NCI-H2196 treated with DMSO at 0.1 percent for 48 hours (cell line): ENCODE measurements around the gene HCAR1.
"Not testable (repeated sequence)": the region's sequence is repeated elsewhere in the genome, so short reads cannot be mapped to it uniquely, and the experiment has no call there.

Source experiments
- DNase-seq: peaks from one replicate; lab custom pipeline; 2025; ENCODE audit not compliant: unreplicated experiment; lab: John Stamatoyannopoulos, UW

The HCAR1 gene

DNA sequence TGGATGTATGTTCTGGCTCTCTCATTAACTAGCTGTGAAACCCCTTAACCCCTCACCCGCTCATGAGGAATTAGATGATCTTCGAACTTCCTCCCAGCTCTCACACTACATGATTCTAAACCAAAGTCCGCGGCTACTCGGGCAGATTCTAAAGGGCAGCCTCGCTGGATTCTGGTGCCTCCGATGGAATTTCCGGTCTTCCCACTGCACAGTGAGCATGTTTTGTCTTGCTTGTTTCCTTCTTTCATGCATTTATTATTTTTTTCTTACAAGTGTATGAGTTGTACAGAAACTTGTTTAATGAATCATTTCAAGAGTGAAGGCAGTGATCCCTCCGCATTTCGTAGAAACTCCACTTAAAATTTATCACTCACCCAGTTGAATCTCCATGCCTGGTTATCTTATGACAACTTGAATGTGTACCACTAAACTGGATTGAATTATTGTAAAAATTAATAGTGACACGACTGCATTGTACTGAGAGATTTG is 9.5 kb downstream of the HCAR1 start:
- no peak for DNase-seq

DNA sequence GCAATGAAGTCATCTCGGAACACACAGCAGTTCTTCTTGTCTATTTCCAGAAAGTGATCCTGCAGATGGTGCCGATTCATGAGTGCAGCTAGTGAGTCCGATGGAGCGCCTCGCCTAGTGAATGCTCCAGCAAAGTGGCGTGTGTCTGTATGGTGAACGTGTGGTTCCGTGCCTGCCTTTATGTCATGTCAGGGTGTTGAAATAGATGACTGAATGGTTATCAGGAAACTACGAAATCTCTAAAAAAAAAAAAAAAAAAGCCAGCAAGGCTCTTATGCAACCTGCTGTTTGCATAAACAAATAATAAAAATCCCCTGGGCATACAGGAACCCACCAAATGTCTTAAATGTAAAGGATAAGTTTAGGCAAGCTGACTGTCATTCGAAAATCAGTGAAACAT is 14.0 kb downstream of the HCAR1 start, which contains the start of gene HCAR3:
HCAR3 (minus strand) TSS at position 154 of the 400 bp plus-strand sequence; CDS start at position 80, 74 bp downstream.
- not testable (repeated sequence) for DNase-seq

DNA sequence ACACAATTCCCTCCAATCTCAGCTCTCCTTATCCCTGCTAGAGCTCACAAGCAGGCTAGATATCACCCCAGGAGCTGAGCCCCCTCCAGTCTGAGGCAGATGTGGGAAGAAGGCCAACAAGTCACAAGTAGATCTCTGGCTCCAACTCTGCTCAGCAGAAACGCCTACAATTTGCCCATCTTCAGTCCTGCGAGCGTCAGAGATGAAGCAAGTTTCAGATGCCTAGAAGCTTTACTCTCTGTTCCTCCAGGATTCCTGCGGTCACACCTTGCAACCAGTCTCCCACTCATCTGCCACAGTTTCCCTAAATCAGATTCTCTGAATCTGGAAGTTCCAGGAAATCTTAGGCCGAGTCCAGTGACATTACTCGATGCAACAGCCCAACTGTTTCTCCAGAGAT is 15.4 kb downstream of the HCAR1 start:
- not testable (repeated sequence) for DNase-seq

DNA sequence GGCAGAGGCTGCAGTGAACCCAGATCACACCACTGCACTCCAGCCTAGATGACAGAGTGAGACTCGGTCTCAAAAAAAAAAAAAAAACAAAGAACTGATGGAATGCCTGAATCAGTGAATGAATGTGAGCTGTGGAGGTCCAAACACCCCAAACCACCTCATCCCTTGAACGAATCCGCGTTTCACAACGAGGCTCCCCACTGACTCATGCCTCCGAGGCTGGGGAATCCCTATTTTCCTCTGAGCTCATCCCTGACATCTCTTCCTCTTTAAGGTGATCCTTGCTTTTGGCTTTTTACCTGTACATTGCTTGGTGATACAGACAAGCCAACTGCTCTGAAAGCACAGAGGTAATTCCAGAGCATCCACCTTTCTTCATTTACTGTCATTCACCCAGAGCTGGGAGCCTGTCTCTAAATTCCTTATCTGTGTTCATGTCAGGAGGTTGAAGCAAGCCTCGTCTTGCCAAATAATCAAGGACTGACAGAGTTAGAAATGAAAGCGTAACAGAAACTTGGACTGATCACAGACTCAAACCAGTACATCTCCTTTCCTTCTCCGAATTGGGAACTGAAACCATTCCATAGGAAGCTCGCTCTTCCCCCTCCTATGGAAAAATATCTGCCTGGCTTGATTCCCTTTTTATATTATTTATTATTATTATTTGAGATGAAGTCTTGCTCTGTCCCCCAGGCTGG is 17.0 kb downstream of the HCAR1 start:
- not testable (repeated sequence) for DNase-seq

DNA sequence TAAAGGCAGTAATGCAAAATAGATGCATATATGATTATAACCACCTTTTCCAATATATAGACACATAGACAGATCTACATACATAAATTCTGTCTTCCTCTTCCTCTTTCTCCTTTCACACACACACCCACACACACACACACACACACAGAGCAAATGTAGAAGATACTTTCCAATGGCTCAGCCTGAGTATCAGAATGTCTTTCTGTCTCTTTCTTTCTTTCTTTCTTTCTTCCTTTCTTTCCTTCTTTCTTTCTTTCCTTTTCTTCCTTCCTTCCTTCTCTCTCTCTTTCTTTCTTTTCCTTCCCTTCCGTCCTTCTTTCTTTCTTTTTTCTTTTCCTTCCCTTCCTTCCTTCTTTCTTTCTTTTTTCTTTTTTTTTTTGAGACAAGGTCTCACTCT is 19.4 kb downstream of the HCAR1 start:
- not testable (repeated sequence) for DNase-seq

DNA sequence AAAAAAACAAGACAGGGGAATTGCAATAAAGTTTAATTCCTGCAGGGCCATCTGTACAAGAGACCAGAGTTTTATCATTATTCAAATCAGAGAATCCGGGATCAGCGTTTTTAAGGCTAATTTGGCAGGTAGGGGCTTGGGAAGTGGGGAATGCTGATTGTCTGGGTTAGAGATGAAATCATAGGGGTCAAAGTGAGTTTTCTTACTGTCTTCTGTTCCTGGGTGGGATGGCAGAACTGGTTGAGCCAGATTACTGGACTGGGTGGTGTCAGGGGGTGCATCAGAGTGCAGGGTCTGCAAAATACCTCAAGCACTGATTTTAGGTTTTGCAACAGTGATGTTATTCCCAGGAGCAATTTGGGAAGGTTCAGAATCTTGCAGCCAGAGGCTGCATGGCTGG is 20.3 kb downstream of the HCAR1 start:
- not testable (repeated sequence) for DNase-seq

DNA sequence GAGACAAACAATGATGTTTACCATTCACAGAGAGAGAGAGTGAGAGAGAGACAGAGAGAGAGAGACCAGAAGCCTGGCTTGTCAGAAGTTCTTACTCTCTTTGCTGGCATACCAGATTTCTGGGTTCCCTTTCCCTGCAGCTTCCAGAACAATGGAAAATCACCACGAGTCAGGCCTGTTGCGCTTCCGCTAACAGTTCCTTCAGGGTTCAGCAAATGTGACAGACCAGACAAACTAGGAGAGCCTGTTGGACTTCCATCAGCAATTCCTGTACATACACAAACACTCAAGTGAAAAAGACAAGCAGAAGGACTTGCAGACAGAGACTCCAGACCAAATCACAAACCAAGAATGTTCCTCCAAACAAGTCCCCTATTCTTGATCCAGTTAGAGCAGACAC is 21.4 kb downstream of the HCAR1 start:
- not testable (repeated sequence) for DNase-seq

DNA sequence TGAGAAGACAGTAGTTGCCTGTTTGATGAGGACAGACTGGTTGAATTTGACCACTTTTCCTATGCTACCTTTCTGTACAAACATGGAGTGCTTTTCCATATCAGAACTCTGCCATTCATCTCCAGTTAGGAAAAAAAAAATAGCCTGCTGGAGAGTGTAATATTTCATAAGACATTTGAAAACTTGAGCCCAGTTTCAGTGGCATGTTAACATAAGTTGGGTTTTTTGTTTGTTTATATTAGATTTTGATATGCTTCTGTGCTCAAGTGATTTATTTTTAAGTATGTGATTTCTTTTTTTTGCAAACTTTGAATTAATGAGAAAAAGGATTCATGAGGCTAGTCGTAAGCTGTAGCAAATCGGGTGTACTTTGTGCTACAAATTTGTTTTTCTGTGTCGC is 26.8 kb downstream of the HCAR1 start:
- not testable (repeated sequence) for DNase-seq

DNA sequence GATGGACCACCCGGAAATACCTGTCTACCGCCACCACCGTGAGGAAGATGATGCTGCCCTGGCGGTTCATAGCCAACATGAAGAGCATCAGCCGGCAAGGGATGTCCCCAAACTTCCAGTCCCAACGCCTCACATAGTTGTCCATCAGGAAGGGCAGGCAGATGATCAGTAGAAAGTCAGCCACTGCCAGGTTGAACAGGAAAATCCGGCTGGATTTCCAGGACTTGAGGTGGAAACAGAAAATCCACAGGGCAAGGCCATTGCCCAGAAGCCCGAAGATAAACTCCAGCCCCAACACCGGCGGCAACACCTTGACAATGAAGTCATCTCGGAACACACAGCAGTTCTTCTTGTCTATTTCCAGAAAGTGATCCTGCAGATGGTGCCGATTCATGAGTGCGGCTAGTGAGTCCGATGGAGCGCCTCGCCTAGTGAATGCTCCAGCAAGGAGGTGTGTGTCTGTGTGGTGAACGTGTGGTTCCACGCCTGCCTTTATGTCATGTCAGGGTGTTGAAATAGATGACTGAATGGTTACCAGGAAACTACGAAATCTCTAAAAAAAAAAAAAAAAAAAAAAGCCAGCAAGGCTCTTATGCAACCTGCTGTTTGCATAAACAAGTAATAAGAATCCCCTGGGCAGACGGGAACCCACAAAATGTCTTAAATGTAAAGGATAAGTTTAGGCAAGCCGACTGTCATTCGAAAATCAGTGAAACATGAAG is 27.6 kb downstream of the HCAR1 start, which contains the start of gene HCAR2:
HCAR2 (minus strand) TSS at position 468 of the 722 bp plus-strand sequence; CDS start at position 394, 74 bp downstream.
- not testable (repeated sequence) for DNase-seq

DNA sequence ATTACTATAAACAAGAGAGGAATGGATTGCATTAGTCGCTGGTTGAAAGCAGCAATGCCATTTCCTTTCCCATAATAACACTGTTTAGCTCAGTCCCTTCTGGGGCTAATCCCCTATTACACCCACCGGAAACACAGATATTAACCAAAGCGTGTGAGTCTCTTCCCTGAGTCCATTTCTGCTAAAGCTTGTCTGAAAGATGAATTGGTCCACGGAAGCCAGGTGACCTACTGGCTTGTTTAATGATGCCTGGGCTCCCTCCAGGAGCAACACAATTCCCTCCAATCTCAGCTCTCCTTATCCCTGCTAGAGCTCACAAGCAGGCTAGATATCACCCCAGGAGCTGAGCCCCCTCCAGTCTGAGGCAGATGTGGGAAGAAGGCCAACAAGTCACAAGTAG is 29.2 kb downstream of the HCAR1 start:
- not testable (repeated sequence) for DNase-seq

DNA sequence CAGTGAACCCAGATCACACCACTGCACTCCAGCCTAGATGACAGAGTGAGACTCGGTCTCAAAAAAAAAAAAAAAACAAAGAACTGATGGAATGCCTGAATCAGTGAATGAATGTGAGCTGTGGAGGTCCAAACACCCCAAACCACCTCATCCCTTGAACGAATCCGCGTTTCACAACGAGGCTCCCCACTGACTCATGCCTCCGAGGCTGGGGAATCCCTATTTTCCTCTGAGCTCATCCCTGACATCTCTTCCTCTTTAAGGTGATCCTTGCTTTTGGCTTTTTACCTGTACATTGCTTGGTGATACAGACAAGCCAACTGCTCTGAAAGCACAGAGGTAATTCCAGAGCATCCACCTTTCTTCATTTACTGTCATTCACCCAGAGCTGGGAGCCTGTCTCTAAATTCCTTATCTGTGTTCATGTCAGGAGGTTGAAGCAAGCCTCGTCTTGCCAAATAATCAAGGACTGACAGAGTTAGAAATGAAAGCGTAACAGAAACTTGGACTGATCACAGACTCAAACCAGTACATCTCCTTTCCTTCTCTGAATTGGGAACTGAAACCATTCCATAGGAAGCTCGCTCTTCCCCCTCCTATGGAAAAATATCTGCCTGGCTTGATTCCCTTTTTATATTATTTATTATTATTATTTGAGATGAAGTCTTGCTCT is 30.5 kb downstream of the HCAR1 start:
- DNase-seq = not testable (repeated sequence)

DNA sequence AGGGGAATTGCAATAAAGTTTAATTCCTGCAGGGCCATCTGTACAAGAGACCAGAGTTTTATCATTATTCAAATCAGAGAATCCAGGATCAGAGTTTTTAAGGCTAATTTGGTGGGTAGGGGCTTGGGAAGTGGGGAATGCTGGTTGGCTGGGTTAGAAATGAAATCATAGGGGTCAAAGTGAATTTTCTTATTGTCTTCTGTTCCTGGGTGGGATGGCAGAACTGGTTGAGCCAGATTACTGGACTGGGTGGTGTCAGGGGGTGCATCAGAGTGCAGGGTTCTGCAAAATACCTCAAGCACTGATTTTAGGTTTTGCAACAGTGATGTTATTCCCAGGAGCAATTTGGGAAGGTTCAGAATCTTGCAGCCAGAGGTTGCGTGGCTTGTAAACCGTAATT is 33.7 kb downstream of the HCAR1 start:
- DNase-seq = not testable (repeated sequence)

DNA sequence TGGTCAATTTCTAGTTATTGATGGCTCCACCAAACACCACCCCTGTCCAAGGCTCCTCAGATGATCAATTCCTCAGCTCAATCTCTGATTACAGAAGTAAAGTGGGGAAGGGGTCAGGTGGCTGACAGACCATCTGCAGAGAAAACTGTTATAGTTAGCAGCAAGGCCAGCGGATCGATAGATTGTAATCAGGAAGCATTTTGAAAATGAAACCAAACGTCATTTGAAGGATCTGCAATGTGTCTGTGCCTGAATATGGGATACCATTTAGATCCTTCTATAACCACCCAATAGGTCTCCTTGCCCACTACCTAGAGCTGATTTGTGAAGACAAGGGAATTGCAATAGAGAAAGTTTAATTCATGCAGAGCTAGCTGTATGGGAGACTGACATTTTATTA is 39.1 kb downstream of the HCAR1 start:
- DNase-seq = no peak

DNA sequence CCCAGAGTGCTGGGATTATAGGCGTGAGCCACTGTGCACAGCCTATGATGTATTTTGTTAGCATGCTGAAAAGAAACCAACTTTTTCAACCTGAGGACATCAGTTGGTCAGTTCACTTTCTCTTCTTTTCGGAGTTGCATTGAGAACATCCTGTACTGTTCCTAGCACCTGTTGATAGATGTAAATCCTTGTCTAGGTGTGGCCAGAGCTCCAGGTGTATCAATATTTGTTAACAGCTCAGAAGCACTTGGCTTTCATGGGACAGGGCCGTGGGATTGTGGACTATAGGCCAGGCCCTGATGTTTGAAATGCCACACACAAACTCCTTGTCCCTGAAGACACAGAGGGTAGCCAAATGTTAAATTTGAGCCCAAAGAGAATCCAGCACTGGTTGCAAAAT is 42.4 kb downstream of the HCAR1 start:
- DNase-seq = no peak

DNA sequence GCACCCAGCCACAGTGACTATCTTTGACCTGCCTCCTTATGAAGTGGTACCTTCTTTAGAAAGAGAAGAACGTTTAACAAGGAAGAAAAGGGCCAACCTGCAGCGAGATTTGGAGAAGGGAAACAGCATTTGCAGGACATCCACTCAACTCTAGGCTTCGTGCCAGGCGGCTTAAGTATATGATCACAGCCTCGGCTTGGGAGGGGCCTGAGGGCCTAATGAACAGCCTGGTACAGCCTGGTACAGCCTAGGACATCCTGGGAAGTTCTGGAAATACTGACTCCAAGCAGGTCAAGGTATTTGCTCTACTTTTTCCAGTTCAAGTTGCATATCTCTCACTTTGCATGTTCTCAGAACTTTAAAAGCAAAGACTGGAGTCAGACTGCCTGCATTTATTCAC is 43.6 kb downstream of the HCAR1 start:
- DNase-seq = no peak

DNA sequence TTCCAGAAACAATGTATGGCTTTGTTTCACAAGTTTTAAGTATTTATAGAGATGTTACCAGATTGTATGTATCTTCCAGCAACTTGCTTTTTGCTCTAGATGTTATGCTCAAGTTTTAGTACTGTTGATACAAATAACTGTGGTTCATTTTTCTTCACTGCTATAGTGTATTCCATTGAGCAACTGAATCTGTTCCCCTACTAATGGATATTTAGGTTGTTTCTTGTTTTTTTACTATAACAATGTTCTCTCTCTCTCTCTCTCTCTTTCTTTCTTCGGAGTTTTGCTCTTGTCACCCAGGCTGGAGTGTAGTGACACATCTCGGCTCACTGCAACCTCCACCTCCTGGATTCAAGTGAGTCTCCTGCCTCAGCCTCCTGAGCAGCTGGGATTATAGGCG is 44.1 kb downstream of the HCAR1 start:
- no peak for DNase-seq

DNA sequence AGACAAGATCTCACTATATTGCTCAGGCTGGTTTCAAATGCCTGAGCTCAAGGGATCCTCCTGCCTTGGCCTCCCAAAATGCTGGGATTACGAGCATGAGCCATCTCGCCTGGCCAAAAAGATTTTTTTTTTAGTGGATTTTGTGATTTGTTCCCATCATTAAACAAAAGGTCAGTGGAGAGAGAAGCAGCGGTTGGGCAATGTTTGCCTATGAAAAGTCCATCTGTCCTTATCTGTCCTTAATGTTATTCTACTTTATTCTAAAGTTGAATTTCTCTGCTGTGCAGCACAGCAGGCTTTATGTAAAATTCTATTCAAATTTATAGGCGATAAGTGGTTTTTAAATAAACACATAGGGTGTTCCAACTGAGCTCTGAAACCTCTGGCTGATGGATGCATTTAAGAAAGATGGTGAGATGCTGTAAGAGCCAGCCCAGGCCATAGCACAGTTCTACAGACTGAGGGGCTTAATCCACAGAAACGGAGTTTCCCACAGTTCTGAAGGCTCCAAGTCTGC is 46.3 kb downstream of the HCAR1 start:
- DNase-seq = no peak

DNA sequence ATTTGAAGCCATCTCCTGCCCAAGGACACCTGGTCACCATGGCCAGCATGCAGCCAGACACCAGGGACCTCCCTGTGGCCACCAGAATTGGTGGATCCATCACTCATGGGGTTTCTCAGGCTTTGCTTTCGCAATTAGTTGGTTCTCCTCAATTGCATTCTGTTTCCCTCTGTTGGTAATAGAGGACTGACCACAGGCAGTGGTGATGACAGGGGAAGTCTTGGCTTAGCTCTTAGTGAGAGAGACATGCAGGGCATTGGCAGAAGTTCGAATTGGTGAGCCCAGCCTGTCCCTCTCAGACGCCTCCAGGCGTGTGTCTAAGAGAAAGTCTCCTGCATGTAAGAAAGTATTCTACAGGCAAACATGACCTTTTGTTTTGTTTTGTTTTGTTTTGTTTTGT is 48.8 kb downstream of the HCAR1 start:
- DNase-seq = no peak

DNA sequence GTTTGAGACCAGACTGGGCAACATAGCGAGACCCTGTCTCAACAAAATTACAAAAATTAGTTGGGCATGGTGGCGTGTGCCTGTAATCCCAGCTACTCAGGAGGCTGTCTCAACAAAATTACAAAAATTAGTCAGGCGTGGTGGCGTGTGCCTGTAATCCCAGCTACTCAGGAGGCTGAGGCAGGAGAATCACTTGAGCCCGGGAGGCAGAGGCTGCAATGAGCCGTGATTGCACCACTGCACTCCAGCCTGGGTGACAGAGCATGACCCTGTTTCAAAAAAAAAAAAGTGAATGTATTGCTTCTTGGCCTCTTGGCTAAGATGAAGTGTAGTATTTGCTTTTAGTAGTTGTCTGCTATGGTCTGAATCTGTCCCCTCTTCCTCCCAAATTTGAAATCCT is 49.7 kb downstream of the HCAR1 start:
- DNase-seq = not testable (repeated sequence)

DNA sequence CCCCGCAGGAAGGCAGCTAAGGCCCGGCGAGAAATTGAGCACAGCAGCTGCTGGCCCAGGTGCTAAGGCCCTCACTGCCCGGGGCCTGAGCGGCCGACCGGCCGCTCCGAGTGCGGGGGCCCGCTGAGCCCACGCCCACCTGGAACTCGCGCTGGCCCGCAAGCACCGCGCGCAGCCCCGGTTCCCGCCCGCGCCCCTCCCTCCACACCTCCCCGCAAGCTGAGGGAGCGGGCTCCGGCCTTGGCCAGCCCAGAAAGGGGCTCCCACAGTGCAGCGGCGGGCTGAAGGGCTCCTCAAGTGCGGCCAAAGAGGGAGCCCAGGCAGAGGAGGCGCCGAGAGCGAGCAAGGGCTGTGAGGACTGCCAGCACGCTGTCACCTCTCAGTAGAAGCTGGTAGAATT is 53.9 kb downstream of the HCAR1 start:
- not testable (repeated sequence) for DNase-seq
